ENCODE measurements around the gene RNF225. TPM values are rescaled to one million over a fixed set of nuclear protein-coding genes. Genes with fewer than 3 reads are reported as not detected.

RNF225 gene
- total and polyA plus RNA-seq, 2 experiments from 2014 or later, result not detected

GRCh38 chr19:58349590-58349989 is 45.9 kb upstream of the RNF225 start:
- Histone ChIP-seq H3K9me3 (ENCODE audit: low read depth) (no peaks in the 10 kb centered on the region), H3K4me3 (no peak overlapping the region), H3K4me1 (ENCODE audit: insufficient read depth) (peaks cover 8% of the 10 kb centered on the region), H4K20me1 (ENCODE audit: insufficient read depth, poor library complexity, severe bottlenecking) (no peaks in the 10 kb centered on the region), H3K27me3 (peaks cover 4% of the 10 kb centered on the region), H2AFZ (no peak overlapping the region), H3K4me2 (no peak overlapping the region), H3K36me3 (replicated peaks; ENCODE audit: insufficient read depth, low read depth) (no peaks in the 10 kb centered on the region), H3K27ac (no peak overlapping the region), H3K79me2 (peaks cover 18% of the 10 kb centered on the region), H3K9me2 (replicated peaks; ENCODE audit: insufficient read depth) (no peaks in the 10 kb centered on the region)
- no peak for TF ChIP-seq CTCF (IDR thresholded peaks at IDR 0.05; ENCODE audit: poor library complexity)
- TF ChIP-seq EZH2 (IDR thresholded peaks at IDR 0.05; ENCODE audit: borderline replicate concordance), result no peak
- TF ChIP-seq EZH2phosphoT487 (IDR thresholded peaks at IDR 0.05; ENCODE audit: low read depth, severe bottlenecking, unreplicated experiment), result no peak
- WGBS (ENCODE audit: low lambda C conversion rate, missing lambda C conversion rate), result 86% methylated on average over 8 of the region's 8 CpGs
- no peak for DNase-seq (ENCODE audit: low spot score)

GRCh38 chr19:58350001-58350861 is 45.2 kb upstream of the RNF225 start:
- WGBS (ENCODE audit: low lambda C conversion rate, missing lambda C conversion rate), result 98% methylated on average over 73 of the region's 84 CpGs
- DNase-seq (ENCODE audit: low spot score), result no peak
- Histone ChIP-seq H3K27me3 (peaks cover 4% of the 10 kb centered on the region), H3K27ac (no peak overlapping the region), H3K4me2 (no peak overlapping the region), H3K9me2 (replicated peaks; ENCODE audit: insufficient read depth) (no peaks in the 10 kb centered on the region), H3K36me3 (replicated peaks; ENCODE audit: insufficient read depth, low read depth) (no peaks in the 10 kb centered on the region), H3K9me3 (ENCODE audit: low read depth) (no peaks in the 10 kb centered on the region), H3K4me1 (ENCODE audit: insufficient read depth) (peaks cover 8% of the 10 kb centered on the region), H2AFZ (no peak overlapping the region), H3K4me3 (no peak overlapping the region), H3K79me2 (peaks cover 18% of the 10 kb centered on the region), H4K20me1 (ENCODE audit: insufficient read depth, poor library complexity, severe bottlenecking) (no peaks in the 10 kb centered on the region)
- TF ChIP-seq EZH2 (IDR thresholded peaks at IDR 0.05; ENCODE audit: borderline replicate concordance), result no peak

- 96% methylated on average over 32 of the region's 34 CpGs for WGBS (ENCODE audit: low lambda C conversion rate, missing lambda C conversion rate)
- no peak for DNase-seq (ENCODE audit: low spot score)
- Histone ChIP-seq H3K4me3 (no peak overlapping the region), H2AFZ (no peak overlapping the region), H3K9me3 (ENCODE audit: low read depth) (no peaks in the 10 kb centered on the region), H3K4me1 (ENCODE audit: insufficient read depth) (peaks cover 7% of the 10 kb centered on the region), H3K4me2 (no peak overlapping the region), H4K20me1 (ENCODE audit: insufficient read depth, poor library complexity, severe bottlenecking) (no peaks in the 10 kb centered on the region), H3K36me3 (replicated peaks; ENCODE audit: insufficient read depth, low read depth) (no peaks in the 10 kb centered on the region), H3K27ac (no peak overlapping the region), H3K9me2 (replicated peaks; ENCODE audit: insufficient read depth) (no peaks in the 10 kb centered on the region), H3K27me3 (peaks cover 4% of the 10 kb centered on the region), H3K79me2 (peaks cover 18% of the 10 kb centered on the region)
- TF ChIP-seq EZH2 (IDR thresholded peaks at IDR 0.05; ENCODE audit: borderline replicate concordance), result no peak
- no peak for TF ChIP-seq EZH2phosphoT487 (IDR thresholded peaks at IDR 0.05; ENCODE audit: low read depth, severe bottlenecking, unreplicated experiment)
- TF ChIP-seq CTCF (IDR thresholded peaks at IDR 0.05; ENCODE audit: poor library complexity), result no peak
Observed at GRCh38 chr19:58350871-58351557, 44.4 kb upstream of the RNF225 start.

GRCh38 chr19:58351558-58351878 is 43.9 kb upstream of the RNF225 start:
- Histone ChIP-seq H3K27ac (no peak overlapping the region), H3K9me2 (replicated peaks; ENCODE audit: insufficient read depth) (no peaks in the 10 kb centered on the region), H3K27me3 (peaks cover 4% of the 10 kb centered on the region), H3K79me2 (peaks cover 13% of the 10 kb centered on the region), H4K20me1 (ENCODE audit: insufficient read depth, poor library complexity, severe bottlenecking) (no peaks in the 10 kb centered on the region), H3K36me3 (replicated peaks; ENCODE audit: insufficient read depth, low read depth) (no peaks in the 10 kb centered on the region), H3K4me1 (ENCODE audit: insufficient read depth) (peaks cover 2% of the 10 kb centered on the region), H3K9me3 (ENCODE audit: low read depth) (no peaks in the 10 kb centered on the region), H3K4me2 (no peak overlapping the region), H3K4me3 (no peak overlapping the region), H2AFZ (no peak overlapping the region)
- DNase-seq (ENCODE audit: low spot score), result no peak
- no peak for TF ChIP-seq EZH2 (IDR thresholded peaks at IDR 0.05; ENCODE audit: borderline replicate concordance)
- TF ChIP-seq EZH2phosphoT487 (IDR thresholded peaks at IDR 0.05; ENCODE audit: low read depth, severe bottlenecking, unreplicated experiment), result no peak
- TF ChIP-seq CTCF (IDR thresholded peaks at IDR 0.05; ENCODE audit: poor library complexity), result no peak
- 98% methylated on average over 8 of the region's 9 CpGs for WGBS (ENCODE audit: low lambda C conversion rate, missing lambda C conversion rate)

Measured in hepatocyte (in vitro differentiated cells).